Trophoblast cell (in vitro differentiated cells and primary cell): ENCODE data around the gene RNF123.
"Not testable (repeated sequence)": the region's sequence is repeated elsewhere in the genome, so short reads cannot be mapped to it uniquely, and the experiment has no call there.

Experiments
- DNase-seq, 2 donors: peaks; one replicate each; pipeline ENCODE4 v3.0.0-alpha.2; 2016
- H2AFZ ChIP-seq: 2 replicates; pipeline ENCODE4 v1.6.1; 2013; ENCODE audit warnings: low read length, moderate library complexity, mild to moderate bottlenecking; ENCODE audit not compliant: insufficient read depth, poor library complexity
- H2AK5ac ChIP-seq: 2 replicates; pipeline ENCODE4 v1.6.1; 2013; ENCODE audit warnings: mild to moderate bottlenecking, low read length
- H2BK120ac ChIP-seq: 2 replicates; pipeline ENCODE4 v1.6.1; 2013; ENCODE audit warnings: low read length, mild to moderate bottlenecking, moderate library complexity; ENCODE audit not compliant: insufficient read depth, poor library complexity
- H2BK12ac ChIP-seq: 2 replicates; pipeline ENCODE4 v1.6.1; 2013; ENCODE audit warnings: mild to moderate bottlenecking, low read length, moderate library complexity
- H2BK5ac ChIP-seq: 2 replicates; pipeline ENCODE4 v1.6.1; 2013; ENCODE audit warnings: low read length, low read depth, moderate library complexity, mild to moderate bottlenecking; ENCODE audit not compliant: poor library complexity
- H3K14ac ChIP-seq: 2 replicates; pipeline ENCODE4 v1.6.1; 2013; ENCODE audit warnings: mild to moderate bottlenecking, low read length
- H3K18ac ChIP-seq: 2 replicates; pipeline ENCODE4 v1.6.1; 2013; ENCODE audit warnings: mild to moderate bottlenecking, low read length
- H3K23ac ChIP-seq: 2 replicates; pipeline ENCODE4 v1.6.1; 2013; ENCODE audit warnings: low read length
- H3K27ac ChIP-seq: 2 replicates; pipeline ENCODE4 v1.5.1; 2013; ENCODE audit warnings: low read depth, mild to moderate bottlenecking, inconsistent platforms, low read length, moderate library complexity
- H3K27me3 ChIP-seq: 2 replicates; pipeline ENCODE4 v1.6.1; 2013; ENCODE audit warnings: inconsistent platforms, mild to moderate bottlenecking, low read length, moderate library complexity; ENCODE audit not compliant: insufficient read depth
- H3K36me3 ChIP-seq, 2 experiments: 1 replicate in 1 of 2; 2 replicates in 1 of 2; pipeline ENCODE4 v1.6.1; 2013; ENCODE audit warnings: low read length in 2 of 2, mild to moderate bottlenecking in 2 of 2, moderate library complexity in 1 of 2; ENCODE audit not compliant: insufficient read depth in 2 of 2, control insufficient read depth in 1 of 2
- H3K4ac ChIP-seq: 2 replicates; pipeline ENCODE4 v1.6.1; 2013; ENCODE audit warnings: low read depth, mild to moderate bottlenecking, low read length, moderate library complexity
- H3K4me1 ChIP-seq, 2 experiments: 1 replicate in 1 of 2; 2 replicates in 1 of 2; pipeline ENCODE4 v1.6.1; 2013; ENCODE audit warnings: low read length in 2 of 2, mild to moderate bottlenecking in 2 of 2, moderate library complexity in 1 of 2; ENCODE audit not compliant: insufficient read depth in 2 of 2, control insufficient read depth in 1 of 2
- H3K4me2 ChIP-seq: 2 replicates; pipeline ENCODE4 v1.6.1; 2013; ENCODE audit warnings: inconsistent platforms, mild to moderate bottlenecking, low read length, moderate library complexity
- H3K4me3 ChIP-seq: 2 replicates; pipeline ENCODE4 v1.5.1; 2013; ENCODE audit warnings: mild to moderate bottlenecking, low read depth, low read length, inconsistent platforms
- H3K79me1 ChIP-seq: one replicate; pipeline ENCODE4 v1.6.1; 2013; ENCODE audit warnings: low read length
- H3K79me2 ChIP-seq: 2 replicates; pipeline ENCODE4 v1.6.1; 2013; ENCODE audit warnings: low read length, mild to moderate bottlenecking; ENCODE audit not compliant: control insufficient read depth, insufficient read depth, poor library complexity
- H3K9ac ChIP-seq: 2 replicates; pipeline ENCODE4 v1.6.1; 2013; ENCODE audit warnings: mild to moderate bottlenecking, low read length
- H3K9me3 ChIP-seq: 2 replicates; pipeline ENCODE4 v1.6.1; 2013; ENCODE audit warnings: low read depth, mild to moderate bottlenecking, control low read depth, inconsistent platforms, low read length; ENCODE audit not compliant: insufficient read depth
- H4K12ac ChIP-seq: 2 replicates; pipeline ENCODE4 v1.6.1; 2013; ENCODE audit warnings: low read depth, mild to moderate bottlenecking, low read length, moderate library complexity
- H4K8ac ChIP-seq: 2 replicates; pipeline ENCODE4 v1.6.1; 2013; ENCODE audit warnings: low read depth, mild to moderate bottlenecking, low read length, moderate library complexity
- H4K91ac ChIP-seq: one replicate; pipeline ENCODE4 v1.6.1; 2013; ENCODE audit warnings: low read depth, mild to moderate bottlenecking, low read length, moderate library complexity
- WGBS: extraction: QIAGEN DNeasy Blood & Tissue Kit; methylation state at CpG from one replicate; pipeline ENCODE4 v1.1.7; 2013; ENCODE audit warnings: missing lambda C conversion rate; ENCODE audit not compliant: insufficient read length, insufficient coverage; ENCODE audit errors: extremely low coverage; 5-methylcytosine and 5-hydroxymethylcytosine counted together

Gene RNF123

DNA sequence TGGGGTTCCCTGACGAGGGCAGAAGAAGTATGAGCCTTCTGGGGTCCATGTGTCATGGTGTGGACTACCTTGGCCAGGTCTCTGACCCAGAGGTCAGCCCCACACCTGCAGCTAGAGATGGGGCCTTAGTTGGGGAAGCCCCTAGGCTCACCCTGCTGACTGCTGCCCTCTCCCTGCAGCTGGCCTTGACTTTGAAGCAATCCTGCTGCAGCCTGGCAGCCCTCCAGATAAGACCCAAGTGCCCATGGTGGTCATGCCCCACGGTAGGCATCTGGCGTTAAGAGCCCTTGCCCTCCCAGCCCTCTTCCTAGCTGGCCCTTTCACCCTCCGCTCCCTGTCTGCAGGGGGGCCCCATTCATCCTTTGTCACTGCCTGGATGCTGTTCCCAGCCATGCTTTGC lies 7.8 kb upstream of the RNF123 start:
- peaks cover 2% of the 10 kb centered on the region for H3K79me1 ChIP-seq
- no peak overlapping the region for H4K12ac ChIP-seq
- H2BK12ac ChIP-seq: no peak overlapping the region
- H3K23ac ChIP-seq: no peak overlapping the region
- DNase-seq: no peak
- H3K4me1 ChIP-seq: peaks cover 0 to 4% of the 10 kb centered on the region in 2 experiments
- H3K27me3 ChIP-seq: no peaks in the 10 kb centered on the region
- no peaks in the 10 kb centered on the region for H3K9me3 ChIP-seq
- no peak overlapping the region for H3K14ac ChIP-seq
- H4K91ac ChIP-seq: no peak overlapping the region
- no peak overlapping the region for H3K4me2 ChIP-seq
- no peak overlapping the region for H3K4ac ChIP-seq
- no CpG with 5 or more reads among the region's 4 CpGs for WGBS
- H3K4me3 ChIP-seq: no peak overlapping the region
- H2AFZ ChIP-seq: no peak overlapping the region
- H2BK5ac ChIP-seq: no peak overlapping the region
- no peaks in the 10 kb centered on the region for H3K79me2 ChIP-seq
- H3K9ac ChIP-seq: no peak overlapping the region
- no peak overlapping the region for H4K8ac ChIP-seq
- H2AK5ac ChIP-seq: no peak overlapping the region
- H2BK120ac ChIP-seq: no peak overlapping the region
- H3K27ac ChIP-seq: no peak overlapping the region
- peaks cover 77 to 78% of the 10 kb centered on the region in 2 experiments for H3K36me3 ChIP-seq
- H3K18ac ChIP-seq: no peak overlapping the region

DNA sequence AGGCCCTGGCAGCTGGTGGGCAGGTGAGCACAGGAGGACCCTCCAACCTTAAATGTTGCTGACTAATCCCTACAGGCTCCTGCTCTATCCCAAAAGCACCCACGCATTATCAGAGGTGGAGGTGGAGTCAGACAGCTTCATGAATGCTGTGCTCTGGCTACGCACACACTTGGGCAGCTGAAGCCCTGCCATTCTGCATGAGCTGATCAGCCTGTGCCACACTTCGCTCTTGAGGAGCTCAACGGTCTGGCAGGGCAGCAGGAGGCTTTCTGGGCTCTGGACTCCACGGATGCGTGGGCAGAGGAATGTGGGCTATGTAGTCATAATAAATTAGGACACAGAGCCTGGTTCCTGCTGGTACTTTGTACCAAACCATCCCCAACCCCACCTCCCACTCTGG lies 6.2 kb upstream of the RNF123 start:
- Histone ChIP-seq H3K18ac (no peak overlapping the region), H4K8ac (no peak overlapping the region), H3K14ac (no peak overlapping the region), H3K9ac (no peak overlapping the region), H2AK5ac (no peak overlapping the region), H2BK5ac (no peak overlapping the region), H2AFZ (no peak overlapping the region), H3K27me3 (no peaks in the 10 kb centered on the region), H3K4me1 (peaks cover 0 to 7% of the 10 kb centered on the region in 2 experiments), H3K4me2 (no peak overlapping the region), H3K4me3 (no peak overlapping the region), H2BK120ac (no peak overlapping the region), H3K27ac (no peak overlapping the region), H3K79me1 (peaks cover 2% of the 10 kb centered on the region), H3K23ac (no peak overlapping the region), H3K9me3 (no peaks in the 10 kb centered on the region), H3K36me3 (peaks cover 62% of the 10 kb centered on the region in 2 experiments), H2BK12ac (no peak overlapping the region), H3K79me2 (peaks cover 2% of the 10 kb centered on the region), H4K12ac (no peak overlapping the region), H3K4ac (no peak overlapping the region), H4K91ac (no peak overlapping the region)
- WGBS: no CpG with 5 or more reads among the region's 6 CpGs
- no peak for DNase-seq

DNA sequence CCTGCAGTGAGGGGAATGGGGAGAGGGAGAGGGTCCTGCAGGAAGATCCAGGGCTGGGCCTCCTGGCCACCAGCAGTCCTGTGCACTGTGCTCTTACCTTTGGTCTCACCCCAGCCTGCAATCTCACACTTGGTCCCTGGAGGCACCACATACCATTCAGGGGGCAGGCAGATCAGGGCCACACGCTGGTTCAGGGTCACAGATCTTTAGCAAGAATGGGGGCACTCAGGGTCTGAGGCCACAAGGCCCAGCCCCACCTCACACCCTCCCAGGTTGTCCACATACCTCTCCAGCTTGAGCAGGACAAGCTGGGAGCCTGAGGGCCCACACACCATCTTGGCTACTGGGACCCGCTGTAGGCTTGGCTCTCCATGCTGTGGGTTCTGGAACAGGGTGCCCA lies 4.9 kb upstream of the RNF123 start:
- not testable (repeated sequence) for DNase-seq, H3K9me3 ChIP-seq, H2AFZ ChIP-seq, H3K18ac ChIP-seq, H3K4me2 ChIP-seq, H2BK12ac ChIP-seq, H3K27me3 ChIP-seq, H3K4ac ChIP-seq, H2BK5ac ChIP-seq, H2AK5ac ChIP-seq, H4K8ac ChIP-seq, H3K14ac ChIP-seq, H3K4me3 ChIP-seq, H3K9ac ChIP-seq, H4K12ac ChIP-seq, H3K23ac ChIP-seq, H3K79me2 ChIP-seq, H3K79me1 ChIP-seq, H4K91ac ChIP-seq, H2BK120ac ChIP-seq, H3K27ac ChIP-seq
- Histone ChIP-seq H3K4me1 (peaks cover 3 to 12% of the 10 kb centered on the region in 2 experiments), H3K36me3 (peaks cover 49 to 50% of the 10 kb centered on the region in 2 experiments)
- WGBS: no CpG with 5 or more reads among the region's 2 CpGs

DNA sequence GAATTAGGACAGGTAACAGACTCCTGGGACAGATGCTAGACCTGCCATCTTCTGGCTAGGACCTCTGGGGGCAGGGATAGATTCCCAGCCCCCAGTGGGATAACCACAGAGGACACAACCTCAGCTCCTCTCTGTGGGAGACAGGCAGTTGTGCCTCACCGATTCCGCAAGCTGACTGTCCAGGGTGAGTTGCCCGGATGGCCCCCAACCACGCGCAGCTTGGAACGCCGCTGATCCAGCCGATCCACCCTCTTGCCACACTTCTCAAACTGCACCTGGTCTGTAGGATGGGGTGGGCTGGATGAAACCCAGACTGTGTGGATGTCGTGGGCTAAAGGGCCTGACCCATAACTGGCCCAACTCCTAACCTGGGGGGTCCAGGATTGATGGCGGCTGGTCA lies 4.3 kb upstream of the RNF123 start:
- H3K9ac ChIP-seq, H4K12ac ChIP-seq, H2BK12ac ChIP-seq, H3K18ac ChIP-seq, H3K14ac ChIP-seq, H3K27me3 ChIP-seq, H3K4me2 ChIP-seq, H2BK5ac ChIP-seq, H3K4me3 ChIP-seq, H3K79me2 ChIP-seq, H3K4ac ChIP-seq, H4K8ac ChIP-seq, H4K91ac ChIP-seq, H2BK120ac ChIP-seq, H3K79me1 ChIP-seq, H3K27ac ChIP-seq, H2AK5ac ChIP-seq, H3K23ac ChIP-seq, H3K9me3 ChIP-seq, H2AFZ ChIP-seq: not testable (repeated sequence)
- Histone ChIP-seq H3K4me1 (peaks cover 3 to 15% of the 10 kb centered on the region in 2 experiments), H3K36me3 (peaks cover 43 to 44% of the 10 kb centered on the region in 2 experiments)
- no CpG with 5 or more reads among the region's 10 CpGs for WGBS
- DNase-seq: peak in 1 of 2 donors; percentile 56
